ENCODE data around the gene CRABP2.

DNA sequence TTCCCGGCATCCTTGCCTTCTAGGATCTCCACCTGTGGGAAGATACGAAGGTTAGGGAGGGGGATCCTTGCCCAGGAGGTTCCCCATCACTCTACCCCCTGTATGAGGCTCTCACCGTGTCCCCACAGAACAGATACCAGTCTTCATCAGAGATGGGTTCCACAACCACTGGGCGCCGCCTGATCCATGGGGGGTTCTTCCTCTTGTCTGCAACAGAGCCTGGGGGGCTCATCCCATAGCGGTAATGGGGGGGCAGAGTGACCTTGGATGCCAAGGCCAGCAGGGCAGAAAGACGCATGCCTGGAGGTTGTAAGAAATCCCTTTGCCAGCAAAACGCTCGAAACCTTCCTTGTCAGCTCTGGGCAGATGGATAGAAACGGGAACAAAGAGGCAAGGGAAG lies 33.0 kb upstream of the CRABP2 start:
- TF ChIP-seq POLR2A (IDR thresholded peaks at IDR 0.05), result no peak
- TF ChIP-seq EP300 (IDR thresholded peaks at IDR 0.05), result no peak

Data from upper lobe of left lung (tissue), 4 donors.